K562 (cell line): ENCODE measurements around the gene ASCC1. TPM values are rescaled to one million over a fixed set of nuclear protein-coding genes. Genes with fewer than 3 reads are reported as not detected.

Experiments
- ATAC-seq: fragments of 200-7000 bp; cut with Tn5 transposase; 3 replicates; pipeline ENCODE4 v1.9.1; 2020; ENCODE audit warnings: moderate library complexity
- BruUV-seq: library from RNA; stranded (reverse); fragments of 400-500 nt; replicated peaks from 2 replicates; lab custom pipeline; 2021; lab: Mats Ljungman, UMichigan
- CTCF ChIA-PET: fragments of 300-600 bp; formaldehyde crosslinking; extraction: SDS; loops from one replicate; lab custom pipeline; 2021; ENCODE audit warnings: low intra/inter-chr PET ratio; lab: Yijun Ruan, JAX
- POLR2A ChIA-PET: fragments of 300-600, 350-650 bp; sonication (Branson Sonifier 250); formaldehyde crosslinking; extraction: SDS; loops from one replicate; lab custom pipeline; 2021; ENCODE audit warnings: antibody characterized with exemption, inconsistent platforms; lab: Yijun Ruan, JAX
- DNase-seq, 4 experiments: peaks; one replicate each; pipeline versions ENCODE4 v3.0.0 to v3.0.0-alpha.2; 2011 to 2018; ENCODE audit warnings: low spot score in 3 of 4, mixed read lengths in 3 of 4; ENCODE audit errors: extremely low read depth in 1 of 4
- FAIRE-seq: peaks from 2 replicates; lab custom pipeline; 2011; peaks lifted over from hg19 to GRCh38; lab: Jason Lieb, UNC
- H2AFZ ChIP-seq: 2 replicates; pipeline ENCODE4 v1.6.0; 2011; ENCODE audit warnings: low read depth, low read length, control low read depth, inconsistent platforms
- H3K27ac ChIP-seq: fragments of 200-600 bp; 3 replicates; pipeline ENCODE4 v1.8.0; 2011; ENCODE audit warnings: low read depth, mild to moderate bottlenecking, control low read depth, inconsistent platforms, low read length, moderate library complexity, mixed read lengths; ENCODE audit errors: extremely low read depth
- H3K27me3 ChIP-seq, 2 experiments: fragments of 300-600 bp in 1 of 2; 2 replicates in 1 of 2; 3 replicates in 1 of 2; pipeline versions ENCODE4 v1.6.0 to v1.8.0; 2011; ENCODE audit warnings: inconsistent platforms in 2 of 2, low read length in 2 of 2, mild to moderate bottlenecking in 1 of 2, mixed read lengths in 1 of 2, moderate library complexity in 1 of 2; ENCODE audit not compliant: control insufficient read depth in 2 of 2, insufficient read depth in 2 of 2
- H3K36me3 ChIP-seq: fragments of 300-600 bp; 3 replicates; pipeline ENCODE4 v1.8.0; 2011; ENCODE audit warnings: mild to moderate bottlenecking, low read length, inconsistent platforms; ENCODE audit not compliant: control insufficient read depth, insufficient read depth
- H3K4me1 ChIP-seq, 2 experiments: fragments of 200-600 bp in 1 of 2; replicated peaks in 1 of 2; 2 replicates in 1 of 2; 3 replicates in 1 of 2; pipeline versions ENCODE4 v1.5.1 to v1.8.0; 2011; ENCODE audit warnings: inconsistent platforms in 2 of 2, low read length in 2 of 2, mild to moderate bottlenecking in 1 of 2, mixed read lengths in 1 of 2, moderate library complexity in 1 of 2; ENCODE audit not compliant: control insufficient read depth in 2 of 2, insufficient read depth in 2 of 2
- H3K4me2 ChIP-seq: 2 replicates; pipeline ENCODE4 v1.6.1; 2011; ENCODE audit warnings: low read length, control low read depth, inconsistent platforms, mixed read lengths; ENCODE audit not compliant: insufficient read depth
- H3K4me3 ChIP-seq: fragments of 200-600 bp; sonication (generic), shearing (Covaris generic); 2 replicates; pipeline ENCODE4 v1.5.1; 2016; ENCODE audit warnings: control low read depth, inconsistent platforms
- H3K79me2 ChIP-seq: fragments of 200-600 bp; 3 replicates; pipeline ENCODE4 v1.8.0; 2011; ENCODE audit warnings: low read length, inconsistent platforms; ENCODE audit not compliant: control insufficient read depth, insufficient read depth
- H3K9ac ChIP-seq, 2 experiments: 2 replicates each; pipeline versions ENCODE4 v1.6.0 to v1.6.1; 2011; ENCODE audit warnings: low read depth in 2 of 2, low read length in 2 of 2, control low read depth in 1 of 2, inconsistent platforms in 1 of 2, mild to moderate bottlenecking in 1 of 2, mixed read lengths in 1 of 2; ENCODE audit not compliant: insufficient read depth in 1 of 2
- H3K9me1 ChIP-seq: one replicate; pipeline ENCODE4 v1.6.0; 2011; ENCODE audit warnings: inconsistent platforms, mild to moderate bottlenecking, low read length, moderate library complexity; ENCODE audit not compliant: control insufficient read depth, insufficient read depth
- H3K9me3 ChIP-seq: replicated peaks from 2 replicates; pipeline ENCODE4 v1.5.1; 2011; ENCODE audit warnings: low read depth, low read length, inconsistent platforms; ENCODE audit not compliant: control insufficient read depth, insufficient read depth
- H4K20me1 ChIP-seq: replicated peaks from 2 replicates; pipeline ENCODE4 v1.6.1; 2011; ENCODE audit warnings: low read length, inconsistent platforms, mixed read lengths; ENCODE audit not compliant: control insufficient read depth, insufficient read depth
- RBFOX2 ChIP-seq: fragments of 200-400 bp; formaldehyde crosslinking; IDR thresholded peaks from 2 replicates; pipeline ENCODE4 v1.6.1; 2017; ENCODE audit warnings: low read depth, mild to moderate bottlenecking, low read length, moderate library complexity
- SMAD1 ChIP-seq: fragments of 150-350 bp; IDR thresholded peaks from 2 replicates; pipeline ENCODE4 v1.6.1; 2014; ENCODE audit warnings: low read length, low read depth; ENCODE audit not compliant: partially characterized antibody
- SNRNP70 ChIP-seq: fragments of 200-400 bp; formaldehyde crosslinking; optimal IDR thresholded peaks from 2 replicates; pipeline ENCODE3; 2017; ENCODE audit warnings: low read depth, low read length
- WGBS: fragments of 100-300 bp; shearing (Covaris generic); methylation state at CpG from one replicate; pipeline ENCODE4 v1.1.6; 2016; ENCODE audit warnings: low coverage, mixed read lengths; ENCODE audit not compliant: insufficient coverage; ENCODE audit errors: missing lambda C conversion rate; 5-methylcytosine and 5-hydroxymethylcytosine counted together
- in situ Hi-C: fragments of 300-500 bp; cut with MboI; formaldehyde crosslinking; loops from 4 replicates; pipeline ENCODE4 v1.15.0; 2018; ENCODE audit warnings: inconsistent platforms, mixed read lengths
- intact Hi-C: fragments of 100-400 bp; cut with micrococcal nuclease; formaldehyde crosslinking; loops from 2 replicates; pipeline ENCODE4 v1.14.2; 2022
- polyA plus RNA-seq, 8 experiments: library from polyadenylated mRNA; depleted of rRNA in 4 of 8; stranded (reverse) in 5 of 8; unstranded in 3 of 8; fragments of >200 nt; fragmentation: Nextera tagmentation in 2 of 8; fragmentation: Illumina TruSeq in 1 of 8; extraction: Ambion mirVana in 2 of 8; extraction: Trizol in 1 of 8; gene quantifications; 2 replicates each; pipeline versions ENCODE4 v1.2.1 to v1.2.3, GENCODE V29; 2011 to 2014; ENCODE audit warnings: inconsistent platforms in 1 of 8, missing spikeins in 1 of 8
- total RNA-seq, 7 experiments: library from RNA; depleted of rRNA in 6 of 7; stranded (reverse); fragments of >200 nt in 6 of 7; fragmentation: Illumina TruSeq in 2 of 7; extraction: Trizol in 2 of 7; gene quantifications; 2 replicates each; pipeline versions ENCODE4 v1.2.1 to v1.2.3, GENCODE V29; 2011 to 2021; ENCODE audit warnings: low replicate concordance in 1 of 7
- TF ChIP-seq, protein P1 (sequence below): sonication (generic); formaldehyde crosslinking; IDR thresholded peaks from 2 replicates; pipeline ENCODE4 v1.8.0; 2022; ENCODE audit warnings: mild to moderate bottlenecking, low read depth, missing genetic modification reagents
- TF ChIP-seq, protein P2 (sequence below), 3 experiments: fragments of 200-800 bp in 1 of 3; sonication (Bioruptor generic) in 1 of 3; sonication (generic) in 1 of 3; formaldehyde crosslinking in 1 of 3; IDR thresholded peaks; 2 replicates each; pipeline versions ENCODE4 v1.6.1 to v1.8.0; 2016 to 2022; ENCODE audit warnings: mild to moderate bottlenecking in 2 of 3, missing compliant biosample characterization in 2 of 3, missing genetic modification characterization in 2 of 3, missing genetic modification reagents in 1 of 3
- TF ChIP-seq, protein P3 (sequence below): fragments of 450-650 bp; IDR thresholded peaks from 2 replicates; pipeline ENCODE4 v1.6.1; 2016; ENCODE audit warnings: mild to moderate bottlenecking, moderate library complexity

ASCC1 gene
- total and polyA plus RNA-seq, 9 of the 15 experiments (the other 6 are each of a cell fraction or from before 2014, with no cell fraction given), result 31.7 to 73.3 (median 52.8) TPM

DNA sequence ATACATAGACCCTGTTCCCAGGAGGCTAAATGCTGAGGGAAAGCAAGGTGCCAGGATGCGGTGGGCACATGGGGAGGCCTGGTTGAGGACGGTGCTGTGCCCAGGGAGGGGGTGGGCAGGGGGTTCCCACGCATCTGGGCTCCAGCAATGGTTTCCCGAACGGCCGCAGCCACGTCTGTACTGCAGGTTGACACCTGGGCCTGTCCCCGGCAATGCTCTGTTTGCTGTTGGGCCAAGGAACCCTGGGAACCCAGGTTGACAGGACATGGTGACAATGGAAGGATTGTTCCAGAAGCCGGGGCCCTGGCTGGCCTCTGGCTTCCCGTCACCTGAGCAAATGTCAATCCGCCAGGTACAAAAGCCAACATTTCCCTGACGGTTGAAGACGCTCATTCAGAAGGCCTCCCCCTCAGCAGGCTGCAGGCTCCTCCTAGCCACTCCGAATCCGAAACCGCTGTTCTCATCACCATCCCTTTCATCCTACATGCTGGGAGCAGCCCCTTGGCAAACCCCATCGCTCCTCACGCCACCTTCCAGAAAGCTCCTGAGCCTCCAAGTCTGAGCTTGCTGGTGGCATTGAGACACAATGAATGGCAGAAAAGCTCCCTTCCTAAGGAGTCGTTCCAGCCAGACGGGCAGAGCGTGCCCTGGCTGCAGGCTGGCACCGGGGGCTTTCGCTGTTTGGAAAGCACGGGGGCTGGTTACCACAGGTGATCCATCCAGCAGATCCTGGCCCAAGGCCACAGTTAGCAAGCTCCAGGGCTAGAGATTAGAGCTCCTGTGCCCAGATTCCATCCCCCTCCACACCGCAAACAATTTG, 158.9 kb downstream of the ASCC1 start:
- BruUV-seq, result no TSS peak
- no peak overlapping the region for H2AFZ ChIP-seq
- CTCF ChIA-PET, result no interaction called here
- 32% methylated on average over 25 of the region's 25 CpGs for WGBS
- H3K9me1 ChIP-seq, result no peaks in the 10 kb centered on the region
- peaks cover 4 to 46% of the 10 kb centered on the region in 2 experiments; a peak in 3 of 5 replicates for H3K27me3 ChIP-seq
- H4K20me1 ChIP-seq, result no peaks in the 10 kb centered on the region
- intact Hi-C loops, result no loop called here
- peaks cover 3 to 22% of the 10 kb centered on the region in 2 experiments; a peak in 3 of 5 replicates for H3K4me1 ChIP-seq
- no peak overlapping the region for H3K4me2 ChIP-seq
- no peak for FAIRE-seq
- in situ Hi-C loops, result no loop called here
- H3K36me3 ChIP-seq, result no peaks in the 10 kb centered on the region
- ATAC-seq, result no peak
- H3K4me3 ChIP-seq, result no peak overlapping the region
- H3K27ac ChIP-seq, result no peak overlapping the region
- no peaks in the 10 kb centered on the region for H3K9me3 ChIP-seq
- POLR2A ChIA-PET, result interaction anchor here (0.6 to 1.0 kb wide), 4 partner anchors 9 to 1337 kb away, joined by 3 to 6 read pairs (median 4); no protein-coding TSS in a partner anchor
- no peak for DNase-seq
- H3K79me2 ChIP-seq, result no peaks in the 10 kb centered on the region
- H3K9ac ChIP-seq, result peak overlapping the region in 1 of 2 experiments; percentile 29; a peak in 2 of 4 replicates
- TF ChIP-seq, protein P1, sequence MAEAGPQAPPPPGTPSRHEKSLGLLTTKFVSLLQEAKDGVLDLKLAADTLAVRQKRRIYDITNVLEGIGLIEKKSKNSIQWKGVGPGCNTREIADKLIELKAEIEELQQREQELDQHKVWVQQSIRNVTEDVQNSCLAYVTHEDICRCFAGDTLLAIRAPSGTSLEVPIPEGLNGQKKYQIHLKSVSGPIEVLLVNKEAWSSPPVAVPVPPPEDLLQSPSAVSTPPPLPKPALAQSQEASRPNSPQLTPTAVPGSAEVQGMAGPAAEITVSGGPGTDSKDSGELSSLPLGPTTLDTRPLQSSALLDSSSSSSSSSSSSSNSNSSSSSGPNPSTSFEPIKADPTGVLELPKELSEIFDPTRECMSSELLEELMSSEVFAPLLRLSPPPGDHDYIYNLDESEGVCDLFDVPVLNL (CRISPR knock-in tag), result no peak
- no peak for TF ChIP-seq RBFOX2
- TF ChIP-seq, protein P2, sequence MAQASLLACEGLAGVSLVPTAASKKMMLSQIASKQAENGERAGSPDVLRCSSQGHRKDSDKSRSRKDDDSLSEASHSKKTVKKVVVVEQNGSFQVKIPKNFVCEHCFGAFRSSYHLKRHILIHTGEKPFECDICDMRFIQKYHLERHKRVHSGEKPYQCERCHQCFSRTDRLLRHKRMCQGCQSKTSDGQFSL (CRISPR knock-in tag; IDR thresholded peaks at IDR 0.05), result no peak
- TF ChIP-seq, protein P2 (tag; IDR thresholded peaks at IDR 0.05), result no peak
- no peak for TF ChIP-seq SNRNP70
- TF ChIP-seq, protein P3, sequence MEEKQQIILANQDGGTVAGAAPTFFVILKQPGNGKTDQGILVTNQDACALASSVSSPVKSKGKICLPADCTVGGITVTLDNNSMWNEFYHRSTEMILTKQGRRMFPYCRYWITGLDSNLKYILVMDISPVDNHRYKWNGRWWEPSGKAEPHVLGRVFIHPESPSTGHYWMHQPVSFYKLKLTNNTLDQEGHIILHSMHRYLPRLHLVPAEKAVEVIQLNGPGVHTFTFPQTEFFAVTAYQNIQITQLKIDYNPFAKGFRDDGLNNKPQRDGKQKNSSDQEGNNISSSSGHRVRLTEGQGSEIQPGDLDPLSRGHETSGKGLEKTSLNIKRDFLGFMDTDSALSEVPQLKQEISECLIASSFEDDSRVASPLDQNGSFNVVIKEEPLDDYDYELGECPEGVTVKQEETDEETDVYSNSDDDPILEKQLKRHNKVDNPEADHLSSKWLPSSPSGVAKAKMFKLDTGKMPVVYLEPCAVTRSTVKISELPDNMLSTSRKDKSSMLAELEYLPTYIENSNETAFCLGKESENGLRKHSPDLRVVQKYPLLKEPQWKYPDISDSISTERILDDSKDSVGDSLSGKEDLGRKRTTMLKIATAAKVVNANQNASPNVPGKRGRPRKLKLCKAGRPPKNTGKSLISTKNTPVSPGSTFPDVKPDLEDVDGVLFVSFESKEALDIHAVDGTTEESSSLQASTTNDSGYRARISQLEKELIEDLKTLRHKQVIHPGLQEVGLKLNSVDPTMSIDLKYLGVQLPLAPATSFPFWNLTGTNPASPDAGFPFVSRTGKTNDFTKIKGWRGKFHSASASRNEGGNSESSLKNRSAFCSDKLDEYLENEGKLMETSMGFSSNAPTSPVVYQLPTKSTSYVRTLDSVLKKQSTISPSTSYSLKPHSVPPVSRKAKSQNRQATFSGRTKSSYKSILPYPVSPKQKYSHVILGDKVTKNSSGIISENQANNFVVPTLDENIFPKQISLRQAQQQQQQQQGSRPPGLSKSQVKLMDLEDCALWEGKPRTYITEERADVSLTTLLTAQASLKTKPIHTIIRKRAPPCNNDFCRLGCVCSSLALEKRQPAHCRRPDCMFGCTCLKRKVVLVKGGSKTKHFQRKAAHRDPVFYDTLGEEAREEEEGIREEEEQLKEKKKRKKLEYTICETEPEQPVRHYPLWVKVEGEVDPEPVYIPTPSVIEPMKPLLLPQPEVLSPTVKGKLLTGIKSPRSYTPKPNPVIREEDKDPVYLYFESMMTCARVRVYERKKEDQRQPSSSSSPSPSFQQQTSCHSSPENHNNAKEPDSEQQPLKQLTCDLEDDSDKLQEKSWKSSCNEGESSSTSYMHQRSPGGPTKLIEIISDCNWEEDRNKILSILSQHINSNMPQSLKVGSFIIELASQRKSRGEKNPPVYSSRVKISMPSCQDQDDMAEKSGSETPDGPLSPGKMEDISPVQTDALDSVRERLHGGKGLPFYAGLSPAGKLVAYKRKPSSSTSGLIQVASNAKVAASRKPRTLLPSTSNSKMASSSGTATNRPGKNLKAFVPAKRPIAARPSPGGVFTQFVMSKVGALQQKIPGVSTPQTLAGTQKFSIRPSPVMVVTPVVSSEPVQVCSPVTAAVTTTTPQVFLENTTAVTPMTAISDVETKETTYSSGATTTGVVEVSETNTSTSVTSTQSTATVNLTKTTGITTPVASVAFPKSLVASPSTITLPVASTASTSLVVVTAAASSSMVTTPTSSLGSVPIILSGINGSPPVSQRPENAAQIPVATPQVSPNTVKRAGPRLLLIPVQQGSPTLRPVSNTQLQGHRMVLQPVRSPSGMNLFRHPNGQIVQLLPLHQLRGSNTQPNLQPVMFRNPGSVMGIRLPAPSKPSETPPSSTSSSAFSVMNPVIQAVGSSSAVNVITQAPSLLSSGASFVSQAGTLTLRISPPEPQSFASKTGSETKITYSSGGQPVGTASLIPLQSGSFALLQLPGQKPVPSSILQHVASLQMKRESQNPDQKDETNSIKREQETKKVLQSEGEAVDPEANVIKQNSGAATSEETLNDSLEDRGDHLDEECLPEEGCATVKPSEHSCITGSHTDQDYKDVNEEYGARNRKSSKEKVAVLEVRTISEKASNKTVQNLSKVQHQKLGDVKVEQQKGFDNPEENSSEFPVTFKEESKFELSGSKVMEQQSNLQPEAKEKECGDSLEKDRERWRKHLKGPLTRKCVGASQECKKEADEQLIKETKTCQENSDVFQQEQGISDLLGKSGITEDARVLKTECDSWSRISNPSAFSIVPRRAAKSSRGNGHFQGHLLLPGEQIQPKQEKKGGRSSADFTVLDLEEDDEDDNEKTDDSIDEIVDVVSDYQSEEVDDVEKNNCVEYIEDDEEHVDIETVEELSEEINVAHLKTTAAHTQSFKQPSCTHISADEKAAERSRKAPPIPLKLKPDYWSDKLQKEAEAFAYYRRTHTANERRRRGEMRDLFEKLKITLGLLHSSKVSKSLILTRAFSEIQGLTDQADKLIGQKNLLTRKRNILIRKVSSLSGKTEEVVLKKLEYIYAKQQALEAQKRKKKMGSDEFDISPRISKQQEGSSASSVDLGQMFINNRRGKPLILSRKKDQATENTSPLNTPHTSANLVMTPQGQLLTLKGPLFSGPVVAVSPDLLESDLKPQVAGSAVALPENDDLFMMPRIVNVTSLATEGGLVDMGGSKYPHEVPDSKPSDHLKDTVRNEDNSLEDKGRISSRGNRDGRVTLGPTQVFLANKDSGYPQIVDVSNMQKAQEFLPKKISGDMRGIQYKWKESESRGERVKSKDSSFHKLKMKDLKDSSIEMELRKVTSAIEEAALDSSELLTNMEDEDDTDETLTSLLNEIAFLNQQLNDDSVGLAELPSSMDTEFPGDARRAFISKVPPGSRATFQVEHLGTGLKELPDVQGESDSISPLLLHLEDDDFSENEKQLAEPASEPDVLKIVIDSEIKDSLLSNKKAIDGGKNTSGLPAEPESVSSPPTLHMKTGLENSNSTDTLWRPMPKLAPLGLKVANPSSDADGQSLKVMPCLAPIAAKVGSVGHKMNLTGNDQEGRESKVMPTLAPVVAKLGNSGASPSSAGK, result no peak
- TF ChIP-seq SMAD1, result no peak
